BE2C (cell line): ENCODE results near the gene CFAP43.

Source experiments
- DNase-seq: peaks from one replicate; pipeline ENCODE4 v3.0.0-alpha.2; 2020
- H3K27me3 ChIP-seq: fragments of 250-450 bp; sonication (Bioruptor Pico); 2 replicates; pipeline ENCODE4 v1.5.1; 2020; ENCODE audit warnings: mild to moderate bottlenecking
- H3K36me3 ChIP-seq: fragments of 250-450 bp; sonication (Bioruptor Pico); 2 replicates; pipeline ENCODE4 v1.5.1; 2020; ENCODE audit warnings: mild to moderate bottlenecking
- H3K4me1 ChIP-seq: fragments of 250-450 bp; sonication (Bioruptor Pico); 2 replicates; pipeline ENCODE4 v1.5.1; 2020
- H3K4me3 ChIP-seq: 2 replicates; pipeline ENCODE4 v1.5.1; 2011; ENCODE audit warnings: low read depth, low read length
- H3K9me3 ChIP-seq: fragments of 250-450 bp; sonication (Bioruptor Pico); 2 replicates; pipeline ENCODE4 v1.5.1; 2020
- CTCF ChIP-seq: IDR thresholded peaks from 2 replicates; pipeline ENCODE4 v1.5.1; 2012; ENCODE audit warnings: mild to moderate bottlenecking, low read depth, low read length

The CFAP43 gene

GRCh38 chr10:104258209-104258608 is 26.0 kb upstream of the CFAP43 start:
- H3K36me3 ChIP-seq, result peaks cover 42% of the 10 kb centered on the region

GRCh38 chr10:104257235-104257634 is 25.1 kb upstream of the CFAP43 start:
- peaks cover 33% of the 10 kb centered on the region for H3K36me3 ChIP-seq
- no peak overlapping the region for H3K4me3 ChIP-seq
- DNase-seq, result no peak
- H3K4me1 ChIP-seq, result peaks cover 8% of the 10 kb centered on the region
- no peaks in the 10 kb centered on the region for H3K9me3 ChIP-seq
- H3K27me3 ChIP-seq, result no peaks in the 10 kb centered on the region
- TF ChIP-seq CTCF, result no peak

More at GRCh38 chr10:104258209-104258608, 26.0 kb upstream of the CFAP43 start:
- Histone ChIP-seq H3K4me1 (peaks cover 8% of the 10 kb centered on the region), H3K9me3 (no peaks in the 10 kb centered on the region), H3K27me3 (no peaks in the 10 kb centered on the region), H3K4me3 (no peak overlapping the region)
- DNase-seq, result no peak
- no peak for TF ChIP-seq CTCF

- Histone ChIP-seq H3K36me3 (peaks cover 32% of the 10 kb centered on the region), H3K4me3 (peak overlapping the region; percentile 82), H3K9me3 (no peaks in the 10 kb centered on the region), H3K4me1 (peaks cover 8% of the 10 kb centered on the region), H3K27me3 (no peaks in the 10 kb centered on the region)
- no peak for TF ChIP-seq CTCF
- DNase-seq, result no peak
These were observed 24.3 kb upstream of the CFAP43 start for GRCh38 chr10:104256335-104256961.

- H3K9me3 ChIP-seq, result no peaks in the 10 kb centered on the region
- H3K4me3 ChIP-seq, result peak overlapping the region; percentile 82
- TF ChIP-seq CTCF, result no peak
- H3K4me1 ChIP-seq, result peaks cover 8% of the 10 kb centered on the region
- no peak for DNase-seq
- H3K36me3 ChIP-seq, result peaks cover 27% of the 10 kb centered on the region
- H3K27me3 ChIP-seq, result no peaks in the 10 kb centered on the region
These were observed 23.3 kb upstream of the CFAP43 start for GRCh38 chr10:104255311-104255981.

GRCh38 chr10:104254493-104255310 is 22.5 kb upstream of the CFAP43 start, which contains the start of gene GSTO1:
TSS of gene GSTO1 (plus strand) at chr10:104254892. CDS start at chr10:104254929, 37 bp downstream.
- Histone ChIP-seq H3K4me1 (peaks cover 8% of the 10 kb centered on the region), H3K36me3 (peaks cover 20% of the 10 kb centered on the region), H3K27me3 (no peaks in the 10 kb centered on the region), H3K9me3 (no peaks in the 10 kb centered on the region), H3K4me3 (peak within 1 kb of the TSS; percentile 82)
- DNase-seq, result peak; percentile 66
- no peak for TF ChIP-seq CTCF
